ENCODE data around the gene LYG2.
"Not testable (repeated sequence)": the region's sequence is repeated elsewhere in the genome, so short reads cannot be mapped to it uniquely, and the experiment has no call there.

The LYG2 gene

GRCh38 chr2:99259465-99259864 is 4.0 kb upstream of the LYG2 start:
- no peak overlapping the region for H3K4me2 ChIP-seq (ENCODE audit: low read length)
- H3K4me3 ChIP-seq (ENCODE audit: low read length) = no peak overlapping the region
- H3K4me1 ChIP-seq (ENCODE audit: control insufficient read depth, insufficient read depth, low read length) = no peaks in the 10 kb centered on the region
- no peaks in the 10 kb centered on the region for H3K27me3 ChIP-seq (ENCODE audit: control insufficient read depth, insufficient read depth, low read length)
- H3K9me3 ChIP-seq (replicated peaks; ENCODE audit: low read length) = no peaks in the 10 kb centered on the region
- H3K9ac ChIP-seq (ENCODE audit: low read depth, low read length) = no peak overlapping the region
- H3K36me3 ChIP-seq (ENCODE audit: insufficient read depth, low read length) = no peaks in the 10 kb centered on the region

- Histone ChIP-seq H3K9ac (ENCODE audit: low read depth, low read length) (no peak overlapping the region), H3K4me2 (ENCODE audit: low read length) (no peak overlapping the region), H3K4me3 (ENCODE audit: low read length) (no peak overlapping the region), H3K9me3 (replicated peaks; ENCODE audit: low read length) (no peaks in the 10 kb centered on the region), H3K36me3 (ENCODE audit: insufficient read depth, low read length) (no peaks in the 10 kb centered on the region), H3K27me3 (ENCODE audit: control insufficient read depth, insufficient read depth, low read length) (no peaks in the 10 kb centered on the region), H3K4me1 (ENCODE audit: control insufficient read depth, insufficient read depth, low read length) (no peaks in the 10 kb centered on the region)
These were observed 1.2 kb upstream of the LYG2 start for GRCh38 chr2:99256677-99257076.

GRCh38 chr2:99249951-99250350 is 5.5 kb downstream of the LYG2 start:
- Histone ChIP-seq H3K9me3 (replicated peaks; ENCODE audit: low read length) (no peaks in the 10 kb centered on the region), H3K27me3 (ENCODE audit: control insufficient read depth, insufficient read depth, low read length) (no peaks in the 10 kb centered on the region), H3K36me3 (ENCODE audit: insufficient read depth, low read length) (no peaks in the 10 kb centered on the region), H3K4me1 (ENCODE audit: control insufficient read depth, insufficient read depth, low read length) (no peaks in the 10 kb centered on the region), H3K9ac (ENCODE audit: low read depth, low read length) (no peak overlapping the region), H3K4me2 (ENCODE audit: low read length) (no peak overlapping the region), H3K4me3 (ENCODE audit: low read length) (no peak overlapping the region)

GRCh38 chr2:99242151-99242550 is 13.3 kb downstream of the LYG2 start:
- H3K4me2 ChIP-seq (ENCODE audit: low read length) = no peak overlapping the region
- H3K9ac ChIP-seq (ENCODE audit: low read depth, low read length) = no peak overlapping the region
- H3K36me3 ChIP-seq (ENCODE audit: insufficient read depth, low read length) = no peaks in the 10 kb centered on the region
- H3K27me3 ChIP-seq (ENCODE audit: control insufficient read depth, insufficient read depth, low read length) = no peaks in the 10 kb centered on the region
- no peaks in the 10 kb centered on the region for H3K9me3 ChIP-seq (replicated peaks; ENCODE audit: low read length)
- H3K4me3 ChIP-seq (ENCODE audit: low read length) = no peak overlapping the region
- H3K4me1 ChIP-seq (ENCODE audit: control insufficient read depth, insufficient read depth, low read length) = no peaks in the 10 kb centered on the region

- no peak overlapping the region for H3K9ac ChIP-seq (ENCODE audit: low read depth, low read length)
- H3K27me3 ChIP-seq (ENCODE audit: control insufficient read depth, insufficient read depth, low read length) = no peaks in the 10 kb centered on the region
- H3K4me2 ChIP-seq (ENCODE audit: low read length) = no peak overlapping the region
- no peak overlapping the region for H3K4me3 ChIP-seq (ENCODE audit: low read length)
- no peaks in the 10 kb centered on the region for H3K9me3 ChIP-seq (replicated peaks; ENCODE audit: low read length)
- no peaks in the 10 kb centered on the region for H3K36me3 ChIP-seq (ENCODE audit: insufficient read depth, low read length)
- no peaks in the 10 kb centered on the region for H3K4me1 ChIP-seq (ENCODE audit: control insufficient read depth, insufficient read depth, low read length)
These were observed 15.0 kb downstream of the LYG2 start for GRCh38 chr2:99240431-99240830.

GRCh38 chr2:99238599-99238998 is 16.9 kb downstream of the LYG2 start:
- Histone ChIP-seq H3K4me2 (ENCODE audit: low read length) (no peak overlapping the region), H3K9ac (ENCODE audit: low read depth, low read length) (no peak overlapping the region), H3K36me3 (ENCODE audit: insufficient read depth, low read length) (no peaks in the 10 kb centered on the region), H3K4me1 (ENCODE audit: control insufficient read depth, insufficient read depth, low read length) (no peaks in the 10 kb centered on the region), H3K27me3 (ENCODE audit: control insufficient read depth, insufficient read depth, low read length) (no peaks in the 10 kb centered on the region), H3K9me3 (replicated peaks; ENCODE audit: low read length) (no peaks in the 10 kb centered on the region), H3K4me3 (ENCODE audit: low read length) (no peak overlapping the region)

GRCh38 chr2:99233177-99233576 is 22.3 kb downstream of the LYG2 start:
- H3K4me3 ChIP-seq (ENCODE audit: low read length); H3K27me3 ChIP-seq (ENCODE audit: control insufficient read depth, insufficient read depth, low read length); H3K9ac ChIP-seq (ENCODE audit: low read depth, low read length); H3K4me2 ChIP-seq (ENCODE audit: low read length); H3K36me3 ChIP-seq (ENCODE audit: insufficient read depth, low read length); H3K9me3 ChIP-seq (replicated peaks; ENCODE audit: low read length); H3K4me1 ChIP-seq (ENCODE audit: control insufficient read depth, insufficient read depth, low read length): not testable (repeated sequence)

- Histone ChIP-seq H3K36me3 (ENCODE audit: insufficient read depth, low read length) (peaks cover 3% of the 10 kb centered on the region), H3K4me2 (ENCODE audit: low read length) (no peak overlapping the region), H3K4me3 (ENCODE audit: low read length) (no peak overlapping the region), H3K9ac (ENCODE audit: low read depth, low read length) (no peak overlapping the region), H3K27me3 (ENCODE audit: control insufficient read depth, insufficient read depth, low read length) (no peaks in the 10 kb centered on the region), H3K9me3 (replicated peaks; ENCODE audit: low read length) (no peaks in the 10 kb centered on the region), H3K4me1 (ENCODE audit: control insufficient read depth, insufficient read depth, low read length) (no peaks in the 10 kb centered on the region)
These were observed 37.5 kb downstream of the LYG2 start for GRCh38 chr2:99217929-99218501.

- no peak overlapping the region for H3K4me2 ChIP-seq (ENCODE audit: low read length)
- H3K36me3 ChIP-seq (ENCODE audit: insufficient read depth, low read length) = peaks cover 3% of the 10 kb centered on the region
- H3K27me3 ChIP-seq (ENCODE audit: control insufficient read depth, insufficient read depth, low read length) = no peaks in the 10 kb centered on the region
- no peak overlapping the region for H3K4me3 ChIP-seq (ENCODE audit: low read length)
- H3K4me1 ChIP-seq (ENCODE audit: control insufficient read depth, insufficient read depth, low read length) = no peaks in the 10 kb centered on the region
- H3K9me3 ChIP-seq (replicated peaks; ENCODE audit: low read length) = no peaks in the 10 kb centered on the region
- H3K9ac ChIP-seq (ENCODE audit: low read depth, low read length) = no peak overlapping the region
These were observed 39.4 kb downstream of the LYG2 start for GRCh38 chr2:99216096-99216495.

- H3K27me3 ChIP-seq (ENCODE audit: control insufficient read depth, insufficient read depth, low read length) = no peaks in the 10 kb centered on the region
- no peak overlapping the region for H3K4me3 ChIP-seq (ENCODE audit: low read length)
- H3K9me3 ChIP-seq (replicated peaks; ENCODE audit: low read length) = no peaks in the 10 kb centered on the region
- no peaks in the 10 kb centered on the region for H3K4me1 ChIP-seq (ENCODE audit: control insufficient read depth, insufficient read depth, low read length)
- peaks cover 6% of the 10 kb centered on the region for H3K36me3 ChIP-seq (ENCODE audit: insufficient read depth, low read length)
- H3K4me2 ChIP-seq (ENCODE audit: low read length) = no peak overlapping the region
- no peak overlapping the region for H3K9ac ChIP-seq (ENCODE audit: low read depth, low read length)
These were observed 50.0 kb downstream of the LYG2 start for GRCh38 chr2:99205491-99205890.

- peaks cover 17% of the 10 kb centered on the region for H3K36me3 ChIP-seq (ENCODE audit: insufficient read depth, low read length)
- H3K9me3 ChIP-seq (replicated peaks; ENCODE audit: low read length) = no peaks in the 10 kb centered on the region
- no peaks in the 10 kb centered on the region for H3K4me1 ChIP-seq (ENCODE audit: control insufficient read depth, insufficient read depth, low read length)
- no peak overlapping the region for H3K4me3 ChIP-seq (ENCODE audit: low read length)
- no peaks in the 10 kb centered on the region for H3K27me3 ChIP-seq (ENCODE audit: control insufficient read depth, insufficient read depth, low read length)
- H3K9ac ChIP-seq (ENCODE audit: low read depth, low read length) = no peak overlapping the region
- H3K4me2 ChIP-seq (ENCODE audit: low read length) = no peak overlapping the region
These were observed 53.3 kb downstream of the LYG2 start for GRCh38 chr2:99201959-99202678.
